K562 (cell line): Measurements from ENCODE around the gene PMFBP1. TPM values are rescaled to one million over a fixed set of nuclear protein-coding genes. Genes with fewer than 3 reads are reported as not detected.

ENCODE experiments used
- CEBPZ ChIP-seq: fragments of 150-350 bp; IDR thresholded peaks from 2 replicates; pipeline ENCODE4 v1.6.1; 2014; ENCODE audit warnings: low read depth, mild to moderate bottlenecking, low read length, borderline replicate concordance
- MGA ChIP-seq: fragments of 450-650 bp; IDR thresholded peaks from 2 replicates; pipeline ENCODE4 v1.6.1; 2016; ENCODE audit warnings: mild to moderate bottlenecking, moderate library complexity
- OTX1 ChIP-seq: fragments of 450-650 bp; formaldehyde crosslinking; IDR thresholded peaks from 2 replicates; pipeline ENCODE4 v1.4.0; 2022; ENCODE audit warnings: mild to moderate bottlenecking
- PML ChIP-seq: IDR thresholded peaks from 2 replicates; pipeline ENCODE4 v1.6.1; 2012; ENCODE audit warnings: low read length, inconsistent platforms
- SNIP1 ChIP-seq: fragments of 450-650 bp; IDR thresholded peaks from 2 replicates; pipeline ENCODE4 v1.7.1; 2017; ENCODE audit warnings: low read depth, mild to moderate bottlenecking
- SRF ChIP-seq, 2 experiments: fragments of 250-450, 450-650 bp in 1 of 2; sonication (Bioruptor Pico) in 1 of 2; sonication (generic) in 1 of 2; formaldehyde crosslinking; IDR thresholded peaks; 2 replicates each; pipeline versions ENCODE4 v1.5.0 to v1.5.1; 2020 to 2022; ENCODE audit warnings: mild to moderate bottlenecking in 1 of 2, missing genetic modification reagents in 1 of 2
- TBP ChIP-seq: optimal IDR thresholded peaks from 2 replicates; pipeline ENCODE3; 2011; ENCODE audit warnings: low read depth, low read length, improper control_type of control experiment
- TCF3 ChIP-seq: sonication (generic); formaldehyde crosslinking; IDR thresholded peaks from 2 replicates; pipeline ENCODE4 v1.4.0; 2020; ENCODE audit warnings: mild to moderate bottlenecking, missing genetic modification reagents
- ZC3H11A ChIP-seq: IDR thresholded peaks from 2 replicates; pipeline ENCODE4 v1.6.1; 2012; ENCODE audit warnings: low read depth, low read length, improper control_type of control experiment
- ZNF511 ChIP-seq: sonication (generic); formaldehyde crosslinking; IDR thresholded peaks from 2 replicates; pipeline ENCODE4 v1.8.0; 2022; ENCODE audit warnings: mild to moderate bottlenecking, missing genetic modification reagents
- ZNF561 ChIP-seq: fragments of 450-650 bp; formaldehyde crosslinking; conservative IDR thresholded peaks from 2 replicates; pipeline ENCODE4 v1.4.0; 2020; ENCODE audit warnings: mild to moderate bottlenecking, moderate library complexity
- ZSCAN29 ChIP-seq: fragments of 450-650 bp; IDR thresholded peaks from 2 replicates; pipeline ENCODE4 v1.6.1; 2017
- ZSCAN32 ChIP-seq: fragments of 450-650 bp; formaldehyde crosslinking; IDR thresholded peaks from 2 replicates; pipeline ENCODE4 v1.4.0; 2020; ENCODE audit warnings: mild to moderate bottlenecking, moderate library complexity
- polyA plus RNA-seq, 8 experiments: library from polyadenylated mRNA; depleted of rRNA in 4 of 8; stranded (reverse) in 5 of 8; unstranded in 3 of 8; fragments of >200 nt; fragmentation: Nextera tagmentation in 2 of 8; fragmentation: Illumina TruSeq in 1 of 8; extraction: Ambion mirVana in 2 of 8; extraction: Trizol in 1 of 8; gene quantifications; 2 replicates each; pipeline versions ENCODE4 v1.2.1 to v1.2.3, GENCODE V29; 2011 to 2014; ENCODE audit warnings: inconsistent platforms in 1 of 8, missing spikeins in 1 of 8
- total RNA-seq, 7 experiments: library from RNA; depleted of rRNA in 6 of 7; stranded (reverse); fragments of >200 nt in 6 of 7; fragmentation: Illumina TruSeq in 2 of 7; extraction: Trizol in 2 of 7; gene quantifications; 2 replicates each; pipeline versions ENCODE4 v1.2.1 to v1.2.3, GENCODE V29; 2011 to 2021; ENCODE audit warnings: low replicate concordance in 1 of 7

Gene PMFBP1
- total and polyA plus RNA-seq, 9 of the 15 experiments (the other 6 are each of a cell fraction or from before 2014, with no cell fraction given) = 0.13 to 0.91 (median 0.47) TPM

GRCh38 chr16:72072514-72073342, 99.2 kb downstream of the PMFBP1 start (continued):
- TF ChIP-seq MGA (no peak; the same call in 1 of the 2 replicates), TBP (no peak), SNIP1 (no peak), PML (peak; percentile 39; the same call in 1 of the 2 replicates), ZSCAN29 (no peak), TCF3 (CRISPR knock-in tag) (peak; percentile 90), ZC3H11A (no peak), OTX1 (CRISPR knock-in tag) (no peak), CEBPZ (no peak), ZSCAN32 (no peak), ZNF511 (CRISPR knock-in tag) (no peak), SRF (CRISPR knock-in tag; IDR thresholded peaks at IDR 0.05) (no peak), ZNF561 (CRISPR knock-in tag) (no peak)
